ENCODE results near the gene DNHD1.

DNHD1 gene

GRCh38 chr11:6531267-6531752 lies 34.2 kb downstream of the DNHD1 start:
- TF ChIP-seq GATA3 (IDR thresholded peaks at IDR 0.05; ENCODE audit: low read depth, low read length) = no peak
- no peak for TF ChIP-seq GATA2 (IDR thresholded peaks at IDR 0.05; ENCODE audit: low read depth, low read length)

- TF ChIP-seq GATA3 (IDR thresholded peaks at IDR 0.05; ENCODE audit: low read depth, low read length) (no peak), GATA2 (IDR thresholded peaks at IDR 0.05; ENCODE audit: low read depth, low read length) (no peak)
These were observed 41.4 kb downstream of the DNHD1 start for GRCh38 chr11:6538456-6538855.

- no peak for TF ChIP-seq GATA3 (IDR thresholded peaks at IDR 0.05; ENCODE audit: low read depth, low read length)
- TF ChIP-seq GATA2 (IDR thresholded peaks at IDR 0.05; ENCODE audit: low read depth, low read length) = no peak
These were observed 41.9 kb downstream of the DNHD1 start for GRCh38 chr11:6538945-6539344.

DNA sequence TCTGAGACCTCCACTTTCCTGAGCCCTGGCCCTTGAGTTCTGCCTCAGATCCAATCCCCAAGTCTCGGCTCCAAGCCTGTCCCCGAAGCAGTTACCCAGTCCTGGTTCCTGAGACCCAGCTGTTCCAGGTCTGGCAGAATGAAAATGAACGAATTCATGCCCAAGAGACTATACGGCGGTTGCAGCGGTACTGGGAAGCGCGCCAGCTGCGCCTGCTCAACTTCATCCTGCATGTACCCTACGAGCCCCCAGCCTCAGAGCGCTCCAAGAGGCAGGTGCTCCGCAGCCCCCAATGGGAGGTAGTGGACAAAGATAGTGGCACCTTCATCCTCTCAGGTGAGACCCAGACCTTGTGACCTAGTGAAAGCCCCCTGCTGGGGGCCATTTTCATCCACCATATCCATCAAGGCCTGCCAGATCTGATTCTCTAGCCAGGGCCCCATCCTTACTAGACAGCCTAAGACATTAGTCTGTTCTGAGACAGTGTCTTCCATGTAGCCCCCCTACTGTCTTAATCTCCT lies 42.7 kb downstream of the DNHD1 start:
- no peak for TF ChIP-seq GATA3 (IDR thresholded peaks at IDR 0.05; ENCODE audit: low read depth, low read length)
- TF ChIP-seq GATA2 (IDR thresholded peaks at IDR 0.05; ENCODE audit: low read depth, low read length) = no peak

GRCh38 chr11:6541356-6541755 lies 44.3 kb downstream of the DNHD1 start:
- TF ChIP-seq GATA2 (IDR thresholded peaks at IDR 0.05; ENCODE audit: low read depth, low read length) (no peak), GATA3 (IDR thresholded peaks at IDR 0.05; ENCODE audit: low read depth, low read length) (no peak)

GRCh38 chr11:6542727-6543126 lies 45.6 kb downstream of the DNHD1 start:
- TF ChIP-seq GATA3 (IDR thresholded peaks at IDR 0.05; ENCODE audit: low read depth, low read length) = no peak
- TF ChIP-seq GATA2 (IDR thresholded peaks at IDR 0.05; ENCODE audit: low read depth, low read length) = no peak

DNA sequence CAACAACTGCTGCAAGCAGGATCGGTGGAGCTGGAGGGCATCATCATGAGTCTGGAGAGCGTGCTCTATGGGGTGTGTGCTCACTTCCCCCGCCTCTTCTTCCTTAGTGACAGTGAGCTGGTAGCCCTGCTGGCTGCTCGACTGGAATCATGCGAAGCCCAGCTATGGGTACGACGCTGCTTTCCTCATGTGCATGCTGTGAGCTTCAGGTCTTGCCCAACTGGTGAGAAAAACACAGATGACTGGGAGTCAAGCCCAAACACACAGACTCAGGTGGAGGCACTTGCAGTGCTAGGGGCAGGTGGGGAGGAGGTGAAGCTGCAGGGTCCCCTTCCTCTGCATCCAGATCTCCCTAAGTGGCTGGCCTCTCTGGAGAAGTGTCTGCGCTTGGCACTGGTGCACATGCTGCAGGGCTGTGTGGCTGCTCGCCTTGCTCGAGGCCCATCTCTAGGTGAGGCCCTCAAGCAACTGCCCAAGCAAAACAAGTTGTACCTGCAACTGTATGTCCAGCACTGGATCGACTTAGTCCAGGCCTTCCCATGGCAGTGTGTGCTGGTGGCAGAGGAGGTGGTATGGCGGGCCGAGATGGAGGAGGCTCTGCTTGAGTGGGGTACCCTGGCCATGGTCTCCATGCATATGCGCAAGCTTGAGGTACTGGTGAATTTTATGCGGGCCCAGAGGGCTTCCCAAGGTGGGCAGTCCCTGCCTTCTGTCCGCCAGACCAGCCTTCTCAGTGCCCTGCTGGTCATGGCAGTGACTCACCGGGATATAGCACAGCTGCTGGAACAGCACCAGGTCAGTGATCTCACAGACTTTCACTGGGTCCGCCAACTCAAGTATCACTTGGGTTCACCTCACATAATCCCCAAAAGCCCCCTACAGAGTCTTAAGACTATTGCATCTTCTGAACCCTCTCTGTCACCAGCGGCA lies 48.1 kb downstream of the DNHD1 start:
- TF ChIP-seq GATA3 (IDR thresholded peaks at IDR 0.05; ENCODE audit: low read depth, low read length) (no peak), GATA2 (IDR thresholded peaks at IDR 0.05; ENCODE audit: low read depth, low read length) (no peak)

DNA sequence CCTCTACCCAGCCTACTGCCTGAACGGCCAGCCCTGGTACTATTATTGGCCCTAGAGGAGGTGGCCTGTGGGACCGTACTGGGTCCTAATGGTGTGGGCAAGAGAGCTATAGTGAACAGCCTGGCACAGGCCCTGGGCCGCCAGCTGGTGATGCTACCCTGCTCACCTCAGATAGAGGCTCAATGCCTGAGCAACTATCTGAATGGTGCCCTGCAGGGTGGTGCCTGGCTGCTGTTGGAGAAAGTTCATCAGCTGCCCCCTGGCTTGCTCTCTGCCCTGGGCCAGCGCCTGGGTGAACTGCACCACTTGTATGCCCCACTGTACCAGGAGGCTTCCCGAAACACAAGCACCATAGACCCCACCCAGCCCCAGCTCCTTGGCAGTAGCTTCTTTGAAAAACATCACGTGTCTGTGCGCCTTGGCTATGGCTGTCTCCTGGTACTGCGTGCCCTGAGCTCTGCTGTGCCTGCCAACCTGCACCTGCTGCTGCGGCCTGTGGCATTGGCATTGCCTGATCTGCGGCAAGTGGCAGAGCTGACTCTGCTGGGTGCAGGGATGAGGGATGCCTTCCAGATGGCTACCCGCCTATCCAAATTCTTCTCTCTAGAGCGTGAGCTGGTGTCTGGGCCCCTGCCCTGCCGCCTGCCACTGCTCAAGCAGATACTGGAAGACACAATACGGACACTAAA lies 49.0 kb downstream of the DNHD1 start:
- TF ChIP-seq GATA3 (IDR thresholded peaks at IDR 0.05; ENCODE audit: low read depth, low read length) = no peak
- TF ChIP-seq GATA2 (IDR thresholded peaks at IDR 0.05; ENCODE audit: low read depth, low read length) = no peak

DNA sequence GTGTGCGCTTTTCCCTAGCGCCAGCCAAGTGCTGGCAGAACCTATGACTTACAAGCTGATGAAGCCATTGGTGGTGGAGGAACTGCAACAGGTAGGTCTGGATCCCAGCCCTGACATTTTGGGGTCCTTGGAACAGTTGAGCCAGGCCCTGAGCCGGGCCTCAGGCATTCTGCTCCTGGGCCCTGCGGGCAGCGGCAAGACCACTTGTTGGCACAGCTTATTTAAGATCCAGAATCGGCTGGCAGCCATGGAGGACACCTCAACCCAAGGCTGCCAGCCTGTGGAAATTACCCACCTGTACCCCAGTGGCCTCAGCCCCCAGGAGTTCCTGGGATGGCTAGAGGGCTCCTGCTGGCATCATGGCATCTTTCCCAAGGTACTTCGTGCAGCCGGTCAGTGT lies 49.7 kb downstream of the DNHD1 start:
- no peak for TF ChIP-seq GATA3 (IDR thresholded peaks at IDR 0.05; ENCODE audit: low read depth, low read length)
- no peak for TF ChIP-seq GATA2 (IDR thresholded peaks at IDR 0.05; ENCODE audit: low read depth, low read length)

DNA sequence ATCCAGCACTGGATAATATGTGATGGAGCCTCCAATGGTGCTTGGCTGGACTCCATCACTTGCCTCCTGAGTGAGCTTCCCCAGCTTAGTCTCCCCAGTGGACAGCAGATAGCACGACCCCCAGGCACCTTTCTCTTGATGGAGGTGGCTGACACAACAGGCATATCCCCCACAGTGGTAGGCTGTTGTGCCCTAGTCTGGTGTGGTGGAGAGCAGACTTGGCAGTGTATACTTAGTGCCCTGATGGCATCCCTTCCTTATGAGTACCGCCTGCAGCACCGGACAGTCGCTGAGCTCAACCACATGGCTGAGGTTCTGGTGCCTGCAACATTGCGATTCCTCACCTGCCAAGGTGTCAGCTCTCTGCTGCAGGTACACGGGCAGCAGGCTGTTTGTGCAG lies 50.1 kb downstream of the DNHD1 start:
- no peak for TF ChIP-seq GATA2 (IDR thresholded peaks at IDR 0.05; ENCODE audit: low read depth, low read length)
- no peak for TF ChIP-seq GATA3 (IDR thresholded peaks at IDR 0.05; ENCODE audit: low read depth, low read length)

- TF ChIP-seq GATA3 (IDR thresholded peaks at IDR 0.05; ENCODE audit: low read depth, low read length) = no peak
- no peak for TF ChIP-seq GATA2 (IDR thresholded peaks at IDR 0.05; ENCODE audit: low read depth, low read length)
These were observed 51.0 kb downstream of the DNHD1 start for GRCh38 chr11:6548121-6548520.

GRCh38 chr11:6548641-6549040 lies 51.6 kb downstream of the DNHD1 start:
- no peak for TF ChIP-seq GATA2 (IDR thresholded peaks at IDR 0.05; ENCODE audit: low read depth, low read length)
- TF ChIP-seq GATA3 (IDR thresholded peaks at IDR 0.05; ENCODE audit: low read depth, low read length) = no peak

DNA sequence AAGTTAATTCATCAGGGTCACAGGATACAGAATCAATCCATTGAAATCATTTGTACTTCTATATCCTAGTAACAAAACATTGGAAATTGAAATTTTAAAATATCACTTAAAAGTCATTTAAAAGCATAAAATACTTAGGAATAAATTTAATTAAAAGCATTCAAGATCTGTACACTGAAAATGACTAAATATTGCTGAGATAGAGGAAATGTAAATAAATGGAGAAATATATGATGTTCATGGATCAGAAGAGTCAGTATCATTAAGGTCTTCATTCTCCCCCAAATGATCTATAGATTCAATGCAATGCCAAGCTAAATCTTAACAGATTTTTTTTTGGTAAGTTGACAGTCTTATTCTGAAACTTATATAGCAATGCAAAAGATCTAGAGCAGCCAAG lies 56.6 kb downstream of the DNHD1 start:
- TF ChIP-seq GATA3 (IDR thresholded peaks at IDR 0.05; ENCODE audit: low read depth, low read length) (no peak), GATA2 (IDR thresholded peaks at IDR 0.05; ENCODE audit: low read depth, low read length) (no peak)
